Large intestine (tissue), 3 donors: ENCODE results near the gene VWA3A. TPM values are rescaled to one million over a fixed set of nuclear protein-coding genes. Genes with fewer than 3 reads are reported as not detected.

Experiments
- DNase-seq, 2 donors: peaks; one replicate each; pipeline versions ENCODE4 v3.0.0 to v3.0.0-alpha.2; 2013
- H3K27ac ChIP-seq: one replicate; pipeline ENCODE4 v1.5.1; 2013; ENCODE audit warnings: low read length
- H3K27me3 ChIP-seq: 2 replicates; pipeline ENCODE4 v1.6.1; 2013; ENCODE audit warnings: low read length; ENCODE audit not compliant: control insufficient read depth, insufficient read depth
- H3K36me3 ChIP-seq: 2 replicates; pipeline ENCODE4 v1.6.1; 2013; ENCODE audit warnings: low read length; ENCODE audit not compliant: control insufficient read depth, insufficient read depth
- H3K4me1 ChIP-seq: one replicate; pipeline ENCODE4 v1.6.1; 2013; ENCODE audit warnings: low read length; ENCODE audit not compliant: control insufficient read depth, insufficient read depth
- H3K4me3 ChIP-seq: one replicate; pipeline ENCODE4 v1.5.1; 2013; ENCODE audit warnings: low read length
- H3K9me3 ChIP-seq: one replicate; pipeline ENCODE4 v1.6.1; 2013; ENCODE audit warnings: mild to moderate bottlenecking, low read depth, low read length, moderate library complexity; ENCODE audit not compliant: control insufficient read depth
- WGBS: methylation state at CpG from one replicate; pipeline ENCODE4 v1.1.5; 2013; ENCODE audit warnings: low lambda C conversion rate; ENCODE audit not compliant: insufficient coverage; 5-methylcytosine and 5-hydroxymethylcytosine counted together
- polyA plus RNA-seq: library from polyadenylated mRNA; unstranded; fragments of 120-200 nt; gene quantifications from one replicate; pipeline ENCODE4 v1.2.1, GENCODE V29; 2013

VWA3A gene
- polyA plus RNA-seq, 1 donor: 0.15 TPM

GRCh38 chr16:22070361-22071330, 21.7 kb upstream of the VWA3A start:
- no peak overlapping the region for H3K27ac ChIP-seq
- H3K36me3 ChIP-seq: peaks cover 4% of the 10 kb centered on the region
- 100% methylated on average over 7 of the region's 12 CpGs for WGBS

GRCh38 chr16:22071331-22071910, 20.9 kb upstream of the VWA3A start:
- Histone ChIP-seq H3K4me1 (no peaks in the 10 kb centered on the region), H3K4me3 (no peak overlapping the region), H3K9me3 (no peaks in the 10 kb centered on the region), H3K36me3 (peaks cover 2% of the 10 kb centered on the region), H3K27me3 (no peaks in the 10 kb centered on the region), H3K27ac (no peak overlapping the region)
- no peak for DNase-seq
- WGBS: no CpG with 5 or more reads among the region's 7 CpGs

More at GRCh38 chr16:22070361-22071330, 21.7 kb upstream of the VWA3A start:
- Histone ChIP-seq H3K4me3 (no peak overlapping the region), H3K4me1 (no peaks in the 10 kb centered on the region), H3K27me3 (no peaks in the 10 kb centered on the region), H3K9me3 (no peaks in the 10 kb centered on the region)
- no peak for DNase-seq

GRCh38 chr16:22073350-22073749, 19.0 kb upstream of the VWA3A start:
- peaks cover 2% of the 10 kb centered on the region for H3K36me3 ChIP-seq
- H3K27ac ChIP-seq: no peak overlapping the region
- no peak overlapping the region for H3K4me3 ChIP-seq
- H3K4me1 ChIP-seq: no peaks in the 10 kb centered on the region
- H3K9me3 ChIP-seq: no peaks in the 10 kb centered on the region
- WGBS: no CpG with 5 or more reads among the region's 3 CpGs
- DNase-seq: no peak
- no peaks in the 10 kb centered on the region for H3K27me3 ChIP-seq

GRCh38 chr16:22075043-22075757, 17.1 kb upstream of the VWA3A start:
- WGBS: 100% methylated on average over 2 of the region's 11 CpGs
- no peaks in the 10 kb centered on the region for H3K27me3 ChIP-seq
- no peak overlapping the region for H3K27ac ChIP-seq
- peaks cover 2% of the 10 kb centered on the region for H3K36me3 ChIP-seq
- no peak for DNase-seq
- H3K4me3 ChIP-seq: no peak overlapping the region
- no peaks in the 10 kb centered on the region for H3K9me3 ChIP-seq
- no peaks in the 10 kb centered on the region for H3K4me1 ChIP-seq

- Histone ChIP-seq H3K36me3 (peaks cover 2% of the 10 kb centered on the region), H3K9me3 (no peaks in the 10 kb centered on the region), H3K27ac (no peak overlapping the region), H3K4me3 (no peak overlapping the region), H3K4me1 (no peaks in the 10 kb centered on the region), H3K27me3 (no peaks in the 10 kb centered on the region)
- no CpG with 5 or more reads among the region's 1 CpG for WGBS
- DNase-seq: no peak
These were observed 16.6 kb upstream of the VWA3A start for GRCh38 chr16:22075776-22076175.

- Histone ChIP-seq H3K27ac (no peak overlapping the region), H3K4me3 (no peak overlapping the region)
- WGBS: 100% methylated on average over 1 of the region's 8 CpGs
These were observed 14.5 kb upstream of the VWA3A start for GRCh38 chr16:22077700-22078313.

GRCh38 chr16:22078656-22079055, 13.7 kb upstream of the VWA3A start:
- Histone ChIP-seq H3K4me3 (no peak overlapping the region), H3K4me1 (no peaks in the 10 kb centered on the region), H3K27ac (no peak overlapping the region), H3K36me3 (peaks cover 5% of the 10 kb centered on the region), H3K27me3 (no peaks in the 10 kb centered on the region), H3K9me3 (no peaks in the 10 kb centered on the region)
- 80% methylated on average over 1 of the region's 1 CpG for WGBS
- no peak for DNase-seq

More at GRCh38 chr16:22077700-22078313, 14.5 kb upstream of the VWA3A start:
- H3K36me3 ChIP-seq: peaks cover 5% of the 10 kb centered on the region
- peak; percentile 14 to 43 for DNase-seq
- H3K9me3 ChIP-seq: no peaks in the 10 kb centered on the region
- no peaks in the 10 kb centered on the region for H3K4me1 ChIP-seq
- H3K27me3 ChIP-seq: no peaks in the 10 kb centered on the region

- no peaks in the 10 kb centered on the region for H3K27me3 ChIP-seq
- no peak for DNase-seq
- H3K4me3 ChIP-seq: no peak overlapping the region
- H3K36me3 ChIP-seq: peaks cover 3% of the 10 kb centered on the region
- H3K27ac ChIP-seq: no peak overlapping the region
- no peaks in the 10 kb centered on the region for H3K4me1 ChIP-seq
- no CpG with 5 or more reads among the region's 3 CpGs for WGBS
- no peaks in the 10 kb centered on the region for H3K9me3 ChIP-seq
These were observed 11.3 kb upstream of the VWA3A start for GRCh38 chr16:22081050-22081449.

GRCh38 chr16:22086440-22086839, 5.9 kb upstream of the VWA3A start:
- Histone ChIP-seq H3K27me3 (no peaks in the 10 kb centered on the region), H3K4me1 (no peaks in the 10 kb centered on the region), H3K4me3 (no peak overlapping the region), H3K27ac (no peak overlapping the region), H3K9me3 (no peaks in the 10 kb centered on the region), H3K36me3 (peaks cover 2% of the 10 kb centered on the region)
- no peak for DNase-seq
- no CpG with 5 or more reads among the region's 1 CpG for WGBS

GRCh38 chr16:22088642-22089041, 3.7 kb upstream of the VWA3A start:
- WGBS: no CpG with 5 or more reads among the region's 1 CpG
- Histone ChIP-seq H3K4me3 (no peak overlapping the region), H3K4me1 (no peaks in the 10 kb centered on the region), H3K27ac (no peak overlapping the region), H3K36me3 (peaks cover 2% of the 10 kb centered on the region), H3K9me3 (no peaks in the 10 kb centered on the region), H3K27me3 (no peaks in the 10 kb centered on the region)
- DNase-seq: no peak
